Activated CD8-positive, alpha-beta memory T cell treated with anti-CD3 and anti-CD28 coated beads, Interleukin-2, amount 50 U/mL, for 24 hours (primary cell): ENCODE results near the gene NFIA.

Experiments used
- DNase-seq: peaks from one replicate; pipeline ENCODE4 v3.0.0-alpha.2; 2020; ENCODE audit errors: extremely low read depth

NFIA gene

GRCh38 chr1:61215676-61216289 lies 133.4 kb downstream of the NFIA start:
- DNase-seq: no peak

GRCh38 chr1:61220536-61220935 lies 138.2 kb downstream of the NFIA start:
- DNase-seq: no peak

GRCh38 chr1:61221642-61222041 lies 139.3 kb downstream of the NFIA start:
- DNase-seq: no peak

- no peak for DNase-seq
Observed at GRCh38 chr1:61222240-61222639, 139.9 kb downstream of the NFIA start.

- no peak for DNase-seq
Observed at GRCh38 chr1:61223140-61223539, 140.8 kb downstream of the NFIA start.

- DNase-seq: no peak
Observed at GRCh38 chr1:61224609-61225008, 142.2 kb downstream of the NFIA start.

GRCh38 chr1:61225478-61225877 lies 143.1 kb downstream of the NFIA start:
- no peak for DNase-seq

- no peak for DNase-seq
Observed at GRCh38 chr1:61226791-61227567, 144.6 kb downstream of the NFIA start.

GRCh38 chr1:61227857-61228550 lies 145.6 kb downstream of the NFIA start:
- no peak for DNase-seq

GRCh38 chr1:61230523-61230922 lies 148.2 kb downstream of the NFIA start:
- DNase-seq: no peak

- DNase-seq: no peak
Observed at GRCh38 chr1:61231795-61232194, 149.4 kb downstream of the NFIA start.

- no peak for DNase-seq
Observed at GRCh38 chr1:61233121-61233660, 150.8 kb downstream of the NFIA start.

GRCh38 chr1:61234587-61234919 lies 152.2 kb downstream of the NFIA start:
- DNase-seq: no peak

GRCh38 chr1:61237147-61237546 lies 154.8 kb downstream of the NFIA start:
- no peak for DNase-seq

GRCh38 chr1:61237659-61238358 lies 155.4 kb downstream of the NFIA start:
- DNase-seq: no peak

- no peak for DNase-seq
Observed at GRCh38 chr1:61238359-61238665, 156.0 kb downstream of the NFIA start.

- DNase-seq: no peak
Observed at GRCh38 chr1:61240878-61241277, 158.5 kb downstream of the NFIA start.

GRCh38 chr1:61241411-61241838 lies 159.1 kb downstream of the NFIA start:
- DNase-seq: no peak

GRCh38 chr1:61241973-61242381 lies 159.6 kb downstream of the NFIA start:
- no peak for DNase-seq

- DNase-seq: no peak
Observed at GRCh38 chr1:61244114-61244513, 161.8 kb downstream of the NFIA start.

- DNase-seq: no peak
Observed at GRCh38 chr1:61245696-61246400, 163.5 kb downstream of the NFIA start.
